Left lobe of liver (tissue), 2 donors: ENCODE results near the gene CIROP. TPM values are rescaled to one million over a fixed set of nuclear protein-coding genes. Genes with fewer than 3 reads are reported as not detected.

Experiments used
- ATAC-seq: fragments of 200-7000 bp; cut with Tn5 transposase; one replicate; pipeline ENCODE4 v1.9.1; 2020; ENCODE audit warnings: mild to moderate bottlenecking, moderate library complexity
- DNase-seq: peaks from one replicate; pipeline ENCODE4 v3.0.0-alpha.2; 2020; ENCODE audit warnings: low spot score
- total RNA-seq: library from RNA; stranded (reverse); gene quantifications from one replicate; pipeline ENCODE4 v1.2.1, GENCODE V29; 2021
- donor health status: DM: no; HTN: no; CAD: no; lungs with moderate emphysema.
- donor health status: DM: no; HTN: yes; CAD: no.

The CIROP gene
- total RNA-seq, 1 donor from 2014 or later = not detected

DNA sequence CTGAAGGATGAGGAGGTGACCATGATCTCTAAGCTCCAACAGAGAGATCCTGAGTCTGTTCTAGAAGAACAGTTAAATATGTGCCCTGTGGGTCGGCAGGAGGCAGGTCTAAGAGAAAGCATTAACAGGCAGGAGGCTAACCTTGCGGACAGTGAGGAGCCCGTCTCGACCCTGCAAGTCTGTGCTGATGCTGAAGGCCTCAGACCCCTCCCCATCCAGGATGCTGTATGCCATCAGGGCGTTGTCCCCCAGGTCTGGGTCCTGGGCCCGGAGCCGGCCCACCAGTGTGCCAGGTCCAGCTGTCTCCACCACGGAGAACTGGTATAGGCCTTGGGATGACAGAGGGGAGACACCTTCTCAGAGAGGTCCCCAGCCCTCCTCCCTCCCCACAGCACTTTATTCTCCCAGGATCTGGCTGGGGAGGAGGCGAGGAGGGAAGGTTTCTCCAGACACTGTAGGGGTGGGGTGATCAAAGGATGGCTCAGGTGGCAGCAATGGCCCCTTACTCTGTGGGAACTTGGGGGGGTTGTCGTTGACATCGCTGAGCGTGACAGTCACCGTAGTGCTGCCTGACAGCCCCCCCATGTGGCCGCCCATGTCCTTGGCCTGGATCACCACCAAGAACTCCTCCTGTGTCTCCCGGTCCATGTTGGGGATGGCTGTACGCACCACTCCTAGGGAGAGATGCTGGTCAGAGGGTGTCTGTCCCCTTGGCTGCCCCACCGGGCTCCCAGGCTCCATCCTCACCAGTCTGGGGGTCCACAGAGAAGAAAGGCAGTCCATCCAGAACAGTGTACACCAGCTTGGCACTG is 50.6 kb downstream of the CIROP start:
- no peak for DNase-seq

GRCh38 chr14:23053426-23053825 is 51.4 kb downstream of the CIROP start:
- DNase-seq = no peak
- no peak for ATAC-seq

More for the DNA sequence above, 50.6 kb downstream of the CIROP start:
- ATAC-seq = no peak

DNA sequence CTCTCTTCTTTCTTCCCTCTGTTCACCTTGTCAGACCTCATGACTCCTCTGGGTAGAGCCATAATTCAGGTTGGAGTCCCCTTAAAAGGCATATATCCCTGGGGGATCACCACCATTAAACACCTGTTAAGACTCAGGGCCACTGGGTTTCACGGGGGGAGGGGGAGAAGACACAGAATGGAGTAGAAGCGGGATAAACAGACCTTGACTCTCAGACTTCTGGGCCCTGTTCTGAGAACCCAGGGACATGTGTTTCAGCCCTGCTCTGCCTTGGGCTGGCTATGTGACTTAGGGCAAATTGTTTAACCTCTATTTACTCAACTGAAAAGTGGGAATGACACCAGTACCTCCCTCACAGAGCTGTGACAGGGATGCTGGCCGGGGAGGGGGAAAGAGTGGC is 52.1 kb downstream of the CIROP start:
- ATAC-seq = no peak
- no peak for DNase-seq

GRCh38 chr14:23052182-23052623 is 52.6 kb downstream of the CIROP start:
- ATAC-seq (no peak), DNase-seq (no peak)

GRCh38 chr14:23051141-23052057 is 53.4 kb downstream of the CIROP start:
- ATAC-seq (no peak), DNase-seq (no peak)

Other genes starting within 250 kb of the CIROP start
- gene LRP10, start 233.2 kb downstream of the CIROP start, total RNA-seq = 34.3 TPM
- gene REM2, start 221.8 kb downstream of the CIROP start, total RNA-seq = 0.13 TPM
- 35.3 TPM for gene RBM23, start 185.8 kb downstream of the CIROP start, total RNA-seq
- gene PRMT5, start 175.6 kb downstream of the CIROP start, total RNA-seq = 19.7 TPM
- gene HAUS4, start 147.9 kb downstream of the CIROP start, total RNA-seq = 9.7 TPM
- 8.6 TPM for gene AJUBA, start 122.4 kb downstream of the CIROP start, total RNA-seq
- gene C14orf93, start 94.8 kb downstream of the CIROP start, total RNA-seq = 4.3 TPM
- gene PSMB5, start 70.1 kb downstream of the CIROP start, total RNA-seq = 59.9 TPM
- not detected for gene PSMB11, start 62.8 kb downstream of the CIROP start, total RNA-seq
- 0.43 TPM for gene CDH24, start 47.5 kb downstream of the CIROP start, total RNA-seq
- 48.2 TPM for gene ACIN1, start 9.9 kb downstream of the CIROP start, total RNA-seq
- gene C14orf119, start 9.5 kb downstream of the CIROP start, total RNA-seq = 14.4 TPM
- not detected for gene CEBPE, start 14.3 kb upstream of the CIROP start, total RNA-seq
- gene SLC7A8, start 78.7 kb upstream of the CIROP start, total RNA-seq = 6.7 TPM
- not detected for gene RNF212B, start 132.9 kb upstream of the CIROP start, total RNA-seq
- 8.9 TPM for gene HOMEZ, start 181.1 kb upstream of the CIROP start, total RNA-seq
- 11.5 TPM for gene PPP1R3E, start 197.9 kb upstream of the CIROP start, total RNA-seq
- 14.0 TPM for gene BCL2L2, start 201.8 kb upstream of the CIROP start, total RNA-seq
- 86.9 TPM for gene PABPN1, start 216.5 kb upstream of the CIROP start, total RNA-seq
- gene SLC22A17, start 247.9 kb upstream of the CIROP start, total RNA-seq = 3.6 TPM